NB4 (cell line): ENCODE results near the gene THOC5.

Source experiments
- POLR2A ChIP-seq: IDR thresholded peaks from 2 replicates; pipeline ENCODE4 v1.6.1; 2011; ENCODE audit warnings: mild to moderate bottlenecking; ENCODE audit not compliant: insufficient read length; ENCODE audit errors: extremely low read depth
- TF ChIP-seq, protein P1 (sequence below): IDR thresholded peaks from one replicate; pipeline ENCODE4 v1.5.1; 2012; ENCODE audit warnings: low read depth, low read length

DNA sequence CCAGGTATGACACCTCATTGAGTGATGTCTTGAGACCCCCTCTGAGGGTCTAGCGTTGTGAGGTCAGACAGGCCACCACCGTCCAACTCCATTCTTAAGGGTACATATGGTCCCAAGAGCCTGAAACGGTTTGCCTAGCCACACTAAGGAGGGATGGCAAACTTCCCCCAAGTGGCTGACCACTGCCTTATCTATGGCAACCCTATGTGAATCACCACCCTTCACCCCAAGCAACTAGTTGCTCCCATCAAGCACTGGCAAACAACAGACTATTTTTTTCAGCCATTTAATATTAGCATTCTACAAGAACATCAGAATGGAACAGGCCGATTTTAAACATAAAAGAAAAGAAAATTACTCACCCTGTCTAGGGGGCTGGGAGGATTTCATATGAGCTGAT, 22.8 kb downstream of the THOC5 start:
- TF ChIP-seq, protein P1, sequence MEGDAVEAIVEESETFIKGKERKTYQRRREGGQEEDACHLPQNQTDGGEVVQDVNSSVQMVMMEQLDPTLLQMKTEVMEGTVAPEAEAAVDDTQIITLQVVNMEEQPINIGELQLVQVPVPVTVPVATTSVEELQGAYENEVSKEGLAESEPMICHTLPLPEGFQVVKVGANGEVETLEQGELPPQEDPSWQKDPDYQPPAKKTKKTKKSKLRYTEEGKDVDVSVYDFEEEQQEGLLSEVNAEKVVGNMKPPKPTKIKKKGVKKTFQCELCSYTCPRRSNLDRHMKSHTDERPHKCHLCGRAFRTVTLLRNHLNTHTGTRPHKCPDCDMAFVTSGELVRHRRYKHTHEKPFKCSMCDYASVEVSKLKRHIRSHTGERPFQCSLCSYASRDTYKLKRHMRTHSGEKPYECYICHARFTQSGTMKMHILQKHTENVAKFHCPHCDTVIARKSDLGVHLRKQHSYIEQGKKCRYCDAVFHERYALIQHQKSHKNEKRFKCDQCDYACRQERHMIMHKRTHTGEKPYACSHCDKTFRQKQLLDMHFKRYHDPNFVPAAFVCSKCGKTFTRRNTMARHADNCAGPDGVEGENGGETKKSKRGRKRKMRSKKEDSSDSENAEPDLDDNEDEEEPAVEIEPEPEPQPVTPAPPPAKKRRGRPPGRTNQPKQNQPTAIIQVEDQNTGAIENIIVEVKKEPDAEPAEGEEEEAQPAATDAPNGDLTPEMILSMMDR: no peak
- TF ChIP-seq POLR2A: no peak
